AG08396 (cell line): ENCODE measurements around the gene TNFAIP2.
A peak's percentile ranks its signal among the peaks of the same experiment; 100 is the strongest.
"Not testable (repeated sequence)": the region's sequence is repeated elsewhere in the genome, so short reads cannot be mapped to it uniquely, and the experiment has no call there.

Experiments used
- DNase-seq: peaks from one replicate; pipeline ENCODE4 v3.0.0; 2012; ENCODE audit warnings: low spot score, mixed read lengths

The TNFAIP2 gene

GRCh38 chr14:103135333-103136260 lies 12.3 kb downstream of the TNFAIP2 start:
- no peak for DNase-seq

DNA sequence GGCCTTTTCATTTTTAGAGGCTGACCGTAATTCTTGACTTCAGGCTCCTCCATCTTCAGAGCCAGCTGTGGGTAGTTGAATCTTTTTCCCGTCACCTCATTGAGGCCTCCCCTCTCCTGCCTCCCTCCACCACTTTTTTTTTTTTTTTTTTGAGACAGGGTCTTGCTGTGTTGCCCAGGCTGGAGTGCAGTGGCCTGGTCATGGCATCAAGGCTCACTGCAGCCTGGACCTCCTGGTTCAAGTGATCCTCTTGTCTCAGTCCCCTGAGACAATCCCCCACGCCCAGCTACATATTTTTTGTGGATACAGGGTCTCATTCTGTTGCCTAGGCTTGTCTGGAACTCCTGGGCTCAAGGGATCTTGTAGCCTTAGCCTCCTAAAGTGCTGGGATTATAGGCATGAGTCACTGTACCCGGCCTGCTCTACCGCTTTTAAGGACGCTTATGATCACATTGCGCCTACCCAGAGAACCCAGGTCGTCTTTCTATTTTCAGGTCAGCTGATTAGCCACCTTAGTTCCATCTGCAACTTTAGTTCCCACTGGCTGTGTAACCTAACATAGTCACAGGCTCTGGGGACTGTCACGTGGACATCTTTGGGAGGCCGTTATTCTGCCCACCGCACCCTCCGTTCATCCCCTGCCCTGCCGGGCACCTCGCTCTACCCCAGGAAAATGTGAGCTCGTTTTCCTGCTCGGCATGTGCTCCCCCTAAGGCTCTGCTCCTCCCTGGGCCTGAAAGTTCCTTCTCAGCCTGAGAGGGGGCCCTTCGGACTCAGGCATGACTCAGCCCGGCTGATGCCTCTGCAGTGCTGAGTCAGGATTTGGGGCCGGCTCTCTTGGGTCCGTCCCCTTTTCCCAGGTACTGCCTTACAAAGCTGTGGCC lies 13.4 kb downstream of the TNFAIP2 start:
- DNase-seq: peak; percentile 83

GRCh38 chr14:103137689-103138300 lies 14.5 kb downstream of the TNFAIP2 start:
- no peak for DNase-seq

DNA sequence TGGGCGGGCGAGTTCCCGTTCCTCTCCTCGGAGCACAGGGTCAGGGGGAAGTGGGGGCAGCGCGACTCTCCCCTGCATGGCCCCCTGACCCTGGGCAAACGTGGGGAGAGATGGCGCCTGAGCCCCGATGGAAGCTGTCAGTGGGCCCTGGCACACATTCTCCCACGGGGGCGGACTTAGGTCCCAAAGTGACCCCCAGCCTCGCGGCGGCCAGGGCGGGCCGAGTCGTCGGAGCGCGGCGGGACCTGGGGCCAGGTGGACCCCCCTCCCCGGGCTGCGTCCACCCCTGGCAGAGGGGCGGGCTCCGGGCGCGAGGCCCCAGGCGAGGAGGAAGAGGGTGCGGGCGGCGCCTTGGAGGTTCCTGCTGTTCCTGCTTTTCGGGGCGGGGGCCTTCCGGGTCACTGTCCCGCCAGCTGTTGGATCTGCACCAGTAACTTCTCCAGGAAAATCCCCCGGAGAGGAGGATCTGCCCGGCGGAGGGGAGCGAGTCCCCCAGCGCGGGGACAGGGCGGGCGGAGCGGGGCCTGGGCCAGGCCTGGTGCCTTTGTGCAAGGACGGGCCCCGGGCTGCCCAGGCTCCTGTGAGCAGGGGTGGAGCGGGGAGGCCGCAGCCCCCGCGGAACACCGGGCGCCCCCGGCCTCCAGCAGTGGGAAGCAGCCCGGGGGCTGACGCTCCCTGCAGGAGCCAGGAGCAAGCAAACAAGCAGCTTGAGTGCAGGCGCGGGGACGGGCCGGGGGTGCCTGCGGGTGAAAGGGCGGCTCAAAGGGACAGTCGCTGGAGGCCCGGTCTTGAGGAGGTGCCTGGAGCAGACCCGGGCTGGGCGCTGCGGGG lies 15.3 kb downstream of the TNFAIP2 start:
- DNase-seq: no peak

DNA sequence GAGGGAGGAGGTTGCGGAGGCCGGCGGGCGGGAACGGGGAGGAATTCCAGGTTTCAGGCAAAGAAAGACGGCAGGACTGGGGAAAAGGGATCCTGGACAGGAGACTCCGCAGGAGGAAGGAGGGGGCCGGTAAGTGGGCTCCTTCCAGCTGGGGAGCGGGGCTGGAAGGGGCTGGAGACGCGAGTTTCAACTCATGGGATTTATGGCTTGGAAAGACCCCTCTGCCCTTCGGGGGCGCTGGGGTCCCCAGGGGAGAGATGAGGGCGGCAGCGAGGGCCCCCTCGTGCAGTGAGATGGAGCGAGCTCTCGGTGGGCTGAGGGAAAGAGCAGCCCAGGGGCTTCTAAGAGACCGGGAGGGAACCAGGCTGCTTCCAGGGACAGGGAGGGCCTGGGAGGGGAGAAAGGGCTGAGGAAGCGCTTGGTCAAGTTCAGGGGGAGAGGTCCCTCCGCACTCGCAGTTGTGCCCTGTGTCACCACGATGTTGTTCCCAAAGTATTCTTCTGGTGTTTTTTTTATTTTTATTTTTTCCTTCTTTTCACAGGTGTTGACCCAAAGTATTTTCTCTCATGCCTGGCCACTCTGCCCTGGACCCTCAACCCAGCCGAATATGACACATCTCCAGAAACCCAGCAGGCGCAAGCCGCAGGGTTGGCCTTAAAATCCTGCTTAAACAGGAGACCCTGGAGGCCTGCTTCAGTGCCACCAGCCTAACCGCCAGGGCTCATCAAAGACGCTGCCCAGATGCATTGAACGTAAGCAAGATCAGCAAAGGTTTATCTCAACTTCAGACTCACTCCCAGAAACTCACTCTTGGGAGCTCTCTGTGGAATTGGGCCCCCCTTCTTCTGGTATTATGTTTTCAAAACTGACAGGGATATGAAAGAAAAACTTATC lies 16.1 kb downstream of the TNFAIP2 start:
- DNase-seq: no peak

DNA sequence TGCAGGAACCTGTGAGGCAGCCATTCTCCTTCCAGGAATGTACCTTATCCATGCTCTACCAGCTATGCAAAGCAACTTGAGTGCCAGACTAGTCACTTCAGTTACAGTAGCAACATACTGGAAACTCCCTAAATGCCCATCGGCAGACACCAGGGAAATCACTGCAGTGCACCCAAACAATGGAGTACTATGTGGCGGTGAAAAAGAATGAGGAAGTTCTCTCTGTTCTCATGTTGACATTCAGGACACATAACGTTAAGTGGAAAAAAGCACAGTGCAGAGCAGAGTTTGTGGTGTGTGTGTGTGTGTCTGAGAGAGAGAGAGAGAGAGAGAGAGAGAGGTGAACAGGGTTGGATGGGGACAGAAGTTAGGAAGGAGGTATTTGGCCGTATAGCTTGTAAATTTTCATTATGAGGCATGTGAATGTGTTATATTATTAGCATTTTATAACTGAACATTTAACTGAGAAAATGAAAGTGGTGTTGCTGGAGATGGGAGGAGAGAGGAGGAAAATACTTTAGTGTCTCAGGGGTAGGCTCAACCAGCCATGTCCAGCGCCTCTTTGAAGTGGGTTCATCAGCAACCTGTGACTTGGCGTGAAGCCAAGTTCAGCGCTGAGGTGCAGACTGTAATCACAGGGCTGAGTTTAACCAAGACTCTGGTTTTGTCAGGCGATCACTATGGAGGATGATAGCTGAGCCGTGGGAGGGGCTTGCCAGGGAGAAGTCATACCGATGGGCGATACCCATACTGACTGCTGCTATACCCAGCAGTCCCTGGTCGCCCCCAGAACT lies 17.3 kb downstream of the TNFAIP2 start:
- DNase-seq: no peak

DNA sequence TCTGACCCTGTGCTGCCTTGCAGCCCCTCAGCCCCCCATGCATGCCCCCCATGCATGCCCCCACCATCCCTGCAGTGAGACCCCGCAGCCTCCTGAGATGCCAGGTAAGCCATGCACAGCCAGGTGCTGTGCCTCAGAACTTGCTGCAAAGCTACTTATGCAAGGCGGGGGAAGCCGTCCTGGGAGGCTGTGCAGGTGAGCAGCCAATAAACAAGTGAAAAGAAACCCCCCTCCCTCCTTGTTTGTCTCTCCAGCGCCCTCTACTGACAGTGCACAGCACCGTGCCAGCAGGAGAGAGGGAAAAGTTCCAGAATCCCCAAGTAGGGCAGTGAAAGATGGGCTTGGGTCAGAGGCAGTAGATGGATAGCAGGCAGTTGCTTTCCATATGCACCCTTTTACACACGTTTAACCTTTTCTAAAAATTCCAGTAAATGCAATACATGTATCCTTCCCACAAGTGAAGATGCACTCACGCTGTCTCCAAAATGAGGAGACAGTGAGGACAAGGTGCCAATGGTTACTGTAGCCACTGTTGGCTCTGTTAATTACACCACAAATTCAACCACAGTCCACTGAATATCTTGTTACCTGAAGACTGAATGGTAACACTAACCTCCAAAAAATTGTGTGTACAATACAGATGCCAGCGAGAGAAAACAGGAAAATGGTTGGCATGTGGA lies 18.0 kb downstream of the TNFAIP2 start:
- peak; percentile 72 for DNase-seq

- no peak for DNase-seq
Measured at GRCh38 chr14:103142026-103142425, 18.8 kb downstream of the TNFAIP2 start.

DNA sequence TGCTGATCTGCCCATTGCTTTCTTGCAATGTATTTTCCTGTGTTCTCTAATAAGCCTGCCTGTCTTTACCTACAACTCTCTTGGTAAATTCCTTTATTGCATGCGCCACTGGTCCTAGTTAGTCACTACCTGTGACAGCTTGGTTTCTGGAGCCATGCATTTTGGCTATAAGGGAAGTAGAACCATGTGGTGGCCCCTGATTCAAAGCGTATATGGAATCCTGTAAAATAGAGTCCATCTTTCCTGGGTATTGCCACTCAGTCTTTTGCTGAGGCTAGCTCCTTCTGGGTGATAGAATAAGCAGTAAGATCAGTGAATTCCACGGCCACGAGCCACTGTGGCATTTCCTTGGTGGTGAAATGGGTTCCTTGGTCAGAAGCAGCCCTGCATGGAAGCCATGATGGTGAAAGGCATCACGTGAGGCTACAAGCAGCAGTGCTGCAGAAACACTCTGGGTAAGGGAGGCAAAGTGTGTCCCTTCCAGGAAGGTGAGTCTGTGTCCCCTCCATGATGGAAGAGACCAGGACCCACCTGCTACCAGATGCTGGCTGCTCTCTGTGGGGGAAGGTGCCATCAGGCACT lies 19.6 kb downstream of the TNFAIP2 start:
- DNase-seq: no peak

GRCh38 chr14:103143506-103143905 lies 20.2 kb downstream of the TNFAIP2 start:
- no peak for DNase-seq

DNA sequence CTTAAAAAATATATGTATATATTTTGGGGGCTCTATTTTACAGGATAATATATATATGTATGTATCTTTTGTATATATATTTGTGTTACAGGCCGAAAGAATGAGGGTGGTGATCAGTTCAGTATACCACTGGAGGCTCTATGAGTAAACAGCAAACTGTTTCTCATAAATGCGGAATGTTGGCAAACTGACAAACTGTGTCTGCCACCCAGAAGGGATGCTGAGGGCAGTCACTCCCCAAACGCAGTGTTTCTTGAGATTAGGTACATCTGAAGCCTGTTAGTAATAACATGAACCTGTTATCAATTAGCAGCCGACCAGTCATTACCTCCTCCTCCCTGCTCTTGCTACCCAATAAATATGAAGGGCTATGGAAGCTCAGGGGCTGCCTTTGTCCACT lies 20.8 kb downstream of the TNFAIP2 start:
- DNase-seq: no peak

DNA sequence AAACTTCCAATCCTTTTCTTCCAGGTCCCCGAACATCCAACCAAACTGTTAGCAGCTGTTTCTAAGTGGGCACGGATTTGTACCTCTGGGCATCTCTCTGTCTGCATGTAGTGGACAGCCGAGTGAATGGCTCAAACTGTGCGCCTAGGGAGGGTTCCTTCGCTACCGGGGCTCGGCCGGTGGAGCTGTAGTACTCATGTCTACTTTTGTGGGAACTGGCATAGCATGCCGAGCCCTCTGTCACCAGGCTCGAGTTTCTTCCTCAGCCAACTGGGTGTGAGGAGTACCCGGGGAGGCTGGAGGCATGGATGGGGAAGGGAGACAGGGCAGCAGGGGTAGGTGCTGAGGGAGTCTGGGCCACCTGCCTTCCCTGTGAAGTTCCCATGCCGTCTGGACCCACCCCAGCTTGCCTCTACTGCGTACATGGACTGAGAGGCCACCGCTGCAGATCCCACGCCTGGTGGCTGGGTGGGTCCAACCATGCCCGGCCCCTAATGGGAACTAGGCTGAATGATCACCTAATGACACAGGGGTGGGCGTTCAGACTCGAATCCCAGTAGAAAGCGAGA lies 23.0 kb downstream of the TNFAIP2 start:
- no peak for DNase-seq

- no peak for DNase-seq
Measured at GRCh38 chr14:103149351-103150237, 26.3 kb downstream of the TNFAIP2 start.

GRCh38 chr14:103151270-103151945 lies 28.1 kb downstream of the TNFAIP2 start:
- DNase-seq: no peak

- peak; percentile 89 for DNase-seq
Measured at GRCh38 chr14:103155010-103155409, 31.7 kb downstream of the TNFAIP2 start.

- DNase-seq: not testable (repeated sequence)
Measured at GRCh38 chr14:103155416-103155815, 32.2 kb downstream of the TNFAIP2 start.
